WTC11 (cell line): ENCODE measurements around the gene UBE2J2. TPM values are rescaled to one million over a fixed set of nuclear protein-coding genes. Genes with fewer than 3 reads are reported as not detected.
"Not testable (repeated sequence)": the region's sequence is repeated elsewhere in the genome, so short reads cannot be mapped to it uniquely, and the experiment has no call there.

ENCODE experiments used
- ATAC-seq: fragments of 200-7000 bp; cut with Tn5 transposase; 2 replicates; pipeline ENCODE4 v1.10.0; 2021; ENCODE audit warnings: mild to moderate bottlenecking, moderate library complexity
- CTCF ChIA-PET: fragments of 300-600 bp; sonication (Branson Sonifier 250); formaldehyde crosslinking; loops from one replicate; lab custom pipeline; 2021; ENCODE audit warnings: antibody characterized with exemption; lab: Charles Lee
- POLR2A ChIA-PET: fragments of 350-600 bp; sonication (Branson Sonifier 250); formaldehyde crosslinking; loops from one replicate; lab custom pipeline; 2021; ENCODE audit warnings: antibody characterized with exemption; lab: Charles Lee
- DNase-seq: peaks from one replicate; pipeline ENCODE4 v3.0.0; 2021; ENCODE audit warnings: low spot score
- H3K27ac Mint-ChIP-seq: 2 replicates; pipeline ENCODE4 v1.8.0; 2021; ENCODE audit warnings: mixed read lengths
- H3K27me3 Mint-ChIP-seq: 2 replicates; pipeline ENCODE4 v1.8.0; 2021; ENCODE audit warnings: low read depth, mild to moderate bottlenecking, moderate library complexity, mixed read lengths
- H3K36me3 Mint-ChIP-seq: 2 replicates; pipeline ENCODE4 v1.8.0; 2021; ENCODE audit warnings: mixed read lengths
- H3K4me1 Mint-ChIP-seq: 2 replicates; pipeline ENCODE4 v1.8.0; 2022; ENCODE audit warnings: mixed read lengths
- H3K4me3 Mint-ChIP-seq: 2 replicates; pipeline ENCODE4 v1.8.0; 2021; ENCODE audit warnings: mild to moderate bottlenecking, moderate library complexity, mixed read lengths
- H3K9me3 Mint-ChIP-seq: 2 replicates; pipeline ENCODE4 v1.8.0; 2021; ENCODE audit warnings: mixed read lengths
- CREB1 ChIP-seq: sonication (generic); formaldehyde crosslinking; IDR thresholded peaks from 2 replicates; pipeline ENCODE4 v1.8.0; 2023; ENCODE audit warnings: mild to moderate bottlenecking, missing genetic modification reagents
- GABPB1 ChIP-seq: sonication (generic); formaldehyde crosslinking; IDR thresholded peaks from 2 replicates; pipeline ENCODE4 v1.8.1; 2023; ENCODE audit warnings: mild to moderate bottlenecking, missing genetic modification reagents
- NR1H2 ChIP-seq: sonication (generic); formaldehyde crosslinking; IDR thresholded peaks from 2 replicates; pipeline ENCODE4 v1.9.0; 2021; ENCODE audit warnings: mild to moderate bottlenecking, moderate library complexity, missing genetic modification reagents
- SMAD3 ChIP-seq: sonication (generic); formaldehyde crosslinking; IDR thresholded peaks from 2 replicates; pipeline ENCODE4 v1.8.0; 2022; ENCODE audit warnings: missing genetic modification reagents, mild to moderate bottlenecking, borderline replicate concordance
- SOX15 ChIP-seq: fragments of 250-450 bp; sonication (Bioruptor Pico); IDR thresholded peaks from 2 replicates; pipeline ENCODE4 v1.9.0; 2021; ENCODE audit warnings: mild to moderate bottlenecking
- SP1 ChIP-seq: sonication (generic); formaldehyde crosslinking; conservative IDR thresholded peaks from 2 replicates; pipeline ENCODE4 v1.8.1; 2022; ENCODE audit warnings: missing genetic modification reagents
- ZNF423 ChIP-seq: fragments of 250-450 bp; sonication (Bioruptor Pico); IDR thresholded peaks from 2 replicates; pipeline ENCODE4 v2.1.2; 2022; ENCODE audit warnings: mild to moderate bottlenecking, moderate library complexity
- ZNF671 ChIP-seq: fragments of 250-450 bp; sonication (Bioruptor Pico); IDR thresholded peaks from 2 replicates; pipeline ENCODE4 v1.8.0; 2021; ENCODE audit warnings: mild to moderate bottlenecking
- total RNA-seq: library from RNA; stranded (reverse); gene quantifications from 3 replicates; pipeline ENCODE4 v1.2.3, GENCODE V29; 2021
- TF ChIP-seq, protein P1 (sequence below): sonication (generic); formaldehyde crosslinking; IDR thresholded peaks from 2 replicates; pipeline ENCODE4 v1.8.1; 2023; ENCODE audit warnings: mild to moderate bottlenecking, missing genetic modification reagents
- TF ChIP-seq, protein P2 (sequence below): sonication (generic); formaldehyde crosslinking; IDR thresholded peaks from 2 replicates; pipeline ENCODE4 v1.8.0; 2022; ENCODE audit warnings: mild to moderate bottlenecking, missing genetic modification reagents
- TF ChIP-seq, protein P3 (sequence below): fragments of 250-450 bp; sonication (Bioruptor Pico); conservative IDR thresholded peaks from 2 replicates; pipeline ENCODE4 v1.9.0; 2021; ENCODE audit warnings: mild to moderate bottlenecking
- TF ChIP-seq, protein P4 (sequence below): sonication (generic); formaldehyde crosslinking; IDR thresholded peaks from 2 replicates; pipeline ENCODE4 v1.8.0; 2022; ENCODE audit warnings: mild to moderate bottlenecking, missing genetic modification reagents
- TF ChIP-seq, protein P5 (sequence below): fragments of 250-450 bp; sonication (Bioruptor Pico); IDR thresholded peaks from 2 replicates; pipeline ENCODE4 v1.9.0; 2021; ENCODE audit warnings: mild to moderate bottlenecking
- TF ChIP-seq, protein P6 (sequence below): sonication (generic); formaldehyde crosslinking; IDR thresholded peaks from 2 replicates; pipeline ENCODE4 v1.8.1; 2022; ENCODE audit warnings: low read depth, mild to moderate bottlenecking, moderate library complexity, missing genetic modification reagents, borderline replicate concordance
- TF ChIP-seq, protein P7 (sequence below): fragments of 250-450 bp; sonication (Bioruptor Pico); IDR thresholded peaks from 2 replicates; pipeline ENCODE4 v1.9.0; 2021; ENCODE audit warnings: mild to moderate bottlenecking, borderline replicate concordance
- TF ChIP-seq, protein P8 (sequence below): sonication (generic); formaldehyde crosslinking; IDR thresholded peaks from 2 replicates; pipeline ENCODE4 v1.8.1; 2022; ENCODE audit warnings: mild to moderate bottlenecking, missing genetic modification reagents, moderate library complexity, borderline replicate concordance

The UBE2J2 gene
- total RNA-seq, 1 experiment from 2014 or later = 72.2 TPM

DNA sequence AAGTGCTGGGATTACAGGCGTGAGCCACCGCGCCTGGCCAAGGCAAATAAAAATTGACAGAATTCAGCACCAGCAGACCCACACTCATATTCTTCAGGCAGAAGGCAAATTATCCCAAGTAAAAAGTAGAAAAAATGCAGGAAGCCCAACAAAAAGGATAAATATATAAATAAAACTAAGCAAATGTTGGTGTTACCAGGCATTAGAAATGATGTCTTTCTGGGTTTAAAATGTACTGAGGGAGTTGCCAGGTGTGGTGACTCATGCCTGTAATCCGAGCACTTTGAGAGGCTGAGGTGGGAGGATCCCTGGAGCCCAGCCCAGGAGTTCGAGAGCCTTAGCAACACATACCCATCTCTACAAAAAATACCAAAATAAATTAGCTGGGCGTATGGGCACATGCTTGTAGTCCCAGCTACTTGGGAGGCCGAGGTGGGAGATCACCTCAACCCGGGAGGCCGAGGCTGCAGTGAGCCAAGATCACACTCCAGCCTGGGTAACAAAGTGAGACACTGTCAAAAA lies 44.5 kb upstream of the UBE2J2 start (continued):
- TF ChIP-seq, protein P1, sequence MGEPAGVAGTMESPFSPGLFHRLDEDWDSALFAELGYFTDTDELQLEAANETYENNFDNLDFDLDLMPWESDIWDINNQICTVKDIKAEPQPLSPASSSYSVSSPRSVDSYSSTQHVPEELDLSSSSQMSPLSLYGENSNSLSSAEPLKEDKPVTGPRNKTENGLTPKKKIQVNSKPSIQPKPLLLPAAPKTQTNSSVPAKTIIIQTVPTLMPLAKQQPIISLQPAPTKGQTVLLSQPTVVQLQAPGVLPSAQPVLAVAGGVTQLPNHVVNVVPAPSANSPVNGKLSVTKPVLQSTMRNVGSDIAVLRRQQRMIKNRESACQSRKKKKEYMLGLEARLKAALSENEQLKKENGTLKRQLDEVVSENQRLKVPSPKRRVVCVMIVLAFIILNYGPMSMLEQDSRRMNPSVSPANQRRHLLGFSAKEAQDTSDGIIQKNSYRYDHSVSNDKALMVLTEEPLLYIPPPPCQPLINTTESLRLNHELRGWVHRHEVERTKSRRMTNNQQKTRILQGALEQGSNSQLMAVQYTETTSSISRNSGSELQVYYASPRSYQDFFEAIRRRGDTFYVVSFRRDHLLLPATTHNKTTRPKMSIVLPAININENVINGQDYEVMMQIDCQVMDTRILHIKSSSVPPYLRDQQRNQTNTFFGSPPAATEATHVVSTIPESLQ (CRISPR knock-in tag) = no peak
- TF ChIP-seq NR1H2 (CRISPR knock-in tag) (no peak), CREB1 (CRISPR knock-in tag) (no peak)
- TF ChIP-seq, protein P2, sequence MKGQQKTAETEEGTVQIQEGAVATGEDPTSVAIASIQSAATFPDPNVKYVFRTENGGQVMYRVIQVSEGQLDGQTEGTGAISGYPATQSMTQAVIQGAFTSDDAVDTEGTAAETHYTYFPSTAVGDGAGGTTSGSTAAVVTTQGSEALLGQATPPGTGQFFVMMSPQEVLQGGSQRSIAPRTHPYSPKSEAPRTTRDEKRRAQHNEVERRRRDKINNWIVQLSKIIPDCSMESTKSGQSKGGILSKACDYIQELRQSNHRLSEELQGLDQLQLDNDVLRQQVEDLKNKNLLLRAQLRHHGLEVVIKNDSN = no peak

DNA sequence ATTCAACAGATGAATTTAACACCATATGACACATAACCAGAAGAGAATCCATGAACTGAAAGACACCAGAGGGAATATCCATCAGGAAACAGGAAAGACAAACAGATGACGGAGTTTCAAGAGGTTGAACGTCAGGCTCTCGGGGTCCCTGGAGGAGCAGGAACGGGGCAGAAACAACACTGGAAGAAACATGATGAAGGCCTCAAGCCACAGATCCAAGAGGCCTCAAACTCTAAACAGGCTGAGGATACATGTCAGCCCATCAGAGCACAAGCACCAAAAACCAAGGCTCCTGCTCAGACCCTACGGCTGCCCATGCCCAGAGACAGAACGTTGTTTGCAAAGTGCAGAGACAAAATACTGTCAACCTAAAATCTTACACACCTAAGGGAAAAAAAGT lies 43.8 kb upstream of the UBE2J2 start:
- no peak overlapping the region for H3K4me3 Mint-ChIP-seq
- H3K4me1 Mint-ChIP-seq = peaks cover 18% of the 10 kb centered on the region
- H3K27ac Mint-ChIP-seq = peak overlapping the region; percentile 65
- H3K36me3 Mint-ChIP-seq = peaks cover 24% of the 10 kb centered on the region
- H3K9me3 Mint-ChIP-seq = no peaks in the 10 kb centered on the region
- DNase-seq (no peak), ATAC-seq (no peak)
- CTCF ChIA-PET = interaction anchor here (3.0 kb wide), 1 partner anchor 17 kb away, joined by 10 read pairs; no protein-coding TSS in a partner anchor
- no peaks in the 10 kb centered on the region for H3K27me3 Mint-ChIP-seq
- POLR2A ChIA-PET = no interaction called here
- TF ChIP-seq ZNF671 (no peak), ZNF423 (CRISPR knock-in tag) (no peak), CREB1 (CRISPR knock-in tag) (no peak), SP1 (CRISPR knock-in tag) (no peak), SOX15 (CRISPR knock-in tag) (no peak), GABPB1 (CRISPR knock-in tag) (no peak), SMAD3 (CRISPR knock-in tag) (no peak)
- TF ChIP-seq, protein P2 = no peak
- TF ChIP-seq, protein P3, sequence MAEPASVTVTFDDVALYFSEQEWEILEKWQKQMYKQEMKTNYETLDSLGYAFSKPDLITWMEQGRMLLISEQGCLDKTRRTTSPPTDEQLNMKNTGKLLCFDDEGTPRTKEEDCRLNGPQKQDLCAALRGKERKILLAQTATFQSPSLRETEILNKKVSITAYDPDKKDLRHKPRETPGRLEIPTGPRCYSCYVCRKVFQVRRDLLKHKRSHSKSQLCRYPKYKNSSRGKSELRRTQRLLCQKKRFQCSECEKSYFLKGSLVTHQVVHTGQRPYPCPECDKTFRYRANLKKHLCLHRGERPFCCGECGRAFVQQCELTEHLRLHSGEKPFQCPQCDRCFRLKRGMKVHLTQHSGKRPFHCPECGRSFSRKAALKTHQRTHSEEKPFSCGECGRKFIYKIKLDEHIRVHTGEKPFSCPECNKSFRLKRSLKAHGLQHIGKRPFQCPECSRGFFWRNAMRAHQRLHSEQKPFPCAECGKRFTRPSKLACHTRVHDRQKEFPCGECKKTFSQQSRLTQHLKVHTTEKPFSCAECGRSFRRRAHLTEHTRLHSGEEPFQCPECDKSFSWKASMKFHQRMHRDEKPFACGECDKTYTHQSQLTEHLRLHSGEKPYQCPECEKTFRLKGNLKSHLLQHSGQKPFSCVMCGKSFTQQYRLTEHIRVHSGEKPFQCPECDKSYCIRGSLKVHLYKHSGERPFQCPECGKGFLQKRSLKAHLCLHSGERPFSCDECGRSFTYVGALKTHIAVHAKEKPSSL (CRISPR knock-in tag) = no peak
- TF ChIP-seq, protein P4, sequence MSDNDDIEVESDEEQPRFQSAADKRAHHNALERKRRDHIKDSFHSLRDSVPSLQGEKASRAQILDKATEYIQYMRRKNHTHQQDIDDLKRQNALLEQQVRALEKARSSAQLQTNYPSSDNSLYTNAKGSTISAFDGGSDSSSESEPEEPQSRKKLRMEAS = no peak
- TF ChIP-seq, protein P5, sequence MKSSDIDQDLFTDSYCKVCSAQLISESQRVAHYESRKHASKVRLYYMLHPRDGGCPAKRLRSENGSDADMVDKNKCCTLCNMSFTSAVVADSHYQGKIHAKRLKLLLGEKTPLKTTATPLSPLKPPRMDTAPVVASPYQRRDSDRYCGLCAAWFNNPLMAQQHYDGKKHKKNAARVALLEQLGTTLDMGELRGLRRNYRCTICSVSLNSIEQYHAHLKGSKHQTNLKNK = no peak
- TF ChIP-seq, protein P6, sequence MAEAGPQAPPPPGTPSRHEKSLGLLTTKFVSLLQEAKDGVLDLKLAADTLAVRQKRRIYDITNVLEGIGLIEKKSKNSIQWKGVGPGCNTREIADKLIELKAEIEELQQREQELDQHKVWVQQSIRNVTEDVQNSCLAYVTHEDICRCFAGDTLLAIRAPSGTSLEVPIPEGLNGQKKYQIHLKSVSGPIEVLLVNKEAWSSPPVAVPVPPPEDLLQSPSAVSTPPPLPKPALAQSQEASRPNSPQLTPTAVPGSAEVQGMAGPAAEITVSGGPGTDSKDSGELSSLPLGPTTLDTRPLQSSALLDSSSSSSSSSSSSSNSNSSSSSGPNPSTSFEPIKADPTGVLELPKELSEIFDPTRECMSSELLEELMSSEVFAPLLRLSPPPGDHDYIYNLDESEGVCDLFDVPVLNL (CRISPR knock-in tag) = no peak
- TF ChIP-seq, protein P7, sequence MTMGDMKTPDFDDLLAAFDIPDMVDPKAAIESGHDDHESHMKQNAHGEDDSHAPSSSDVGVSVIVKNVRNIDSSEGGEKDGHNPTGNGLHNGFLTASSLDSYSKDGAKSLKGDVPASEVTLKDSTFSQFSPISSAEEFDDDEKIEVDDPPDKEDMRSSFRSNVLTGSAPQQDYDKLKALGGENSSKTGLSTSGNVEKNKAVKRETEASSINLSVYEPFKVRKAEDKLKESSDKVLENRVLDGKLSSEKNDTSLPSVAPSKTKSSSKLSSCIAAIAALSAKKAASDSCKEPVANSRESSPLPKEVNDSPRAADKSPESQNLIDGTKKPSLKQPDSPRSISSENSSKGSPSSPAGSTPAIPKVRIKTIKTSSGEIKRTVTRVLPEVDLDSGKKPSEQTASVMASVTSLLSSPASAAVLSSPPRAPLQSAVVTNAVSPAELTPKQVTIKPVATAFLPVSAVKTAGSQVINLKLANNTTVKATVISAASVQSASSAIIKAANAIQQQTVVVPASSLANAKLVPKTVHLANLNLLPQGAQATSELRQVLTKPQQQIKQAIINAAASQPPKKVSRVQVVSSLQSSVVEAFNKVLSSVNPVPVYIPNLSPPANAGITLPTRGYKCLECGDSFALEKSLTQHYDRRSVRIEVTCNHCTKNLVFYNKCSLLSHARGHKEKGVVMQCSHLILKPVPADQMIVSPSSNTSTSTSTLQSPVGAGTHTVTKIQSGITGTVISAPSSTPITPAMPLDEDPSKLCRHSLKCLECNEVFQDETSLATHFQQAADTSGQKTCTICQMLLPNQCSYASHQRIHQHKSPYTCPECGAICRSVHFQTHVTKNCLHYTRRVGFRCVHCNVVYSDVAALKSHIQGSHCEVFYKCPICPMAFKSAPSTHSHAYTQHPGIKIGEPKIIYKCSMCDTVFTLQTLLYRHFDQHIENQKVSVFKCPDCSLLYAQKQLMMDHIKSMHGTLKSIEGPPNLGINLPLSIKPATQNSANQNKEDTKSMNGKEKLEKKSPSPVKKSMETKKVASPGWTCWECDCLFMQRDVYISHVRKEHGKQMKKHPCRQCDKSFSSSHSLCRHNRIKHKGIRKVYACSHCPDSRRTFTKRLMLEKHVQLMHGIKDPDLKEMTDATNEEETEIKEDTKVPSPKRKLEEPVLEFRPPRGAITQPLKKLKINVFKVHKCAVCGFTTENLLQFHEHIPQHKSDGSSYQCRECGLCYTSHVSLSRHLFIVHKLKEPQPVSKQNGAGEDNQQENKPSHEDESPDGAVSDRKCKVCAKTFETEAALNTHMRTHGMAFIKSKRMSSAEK = no peak
- TF ChIP-seq, protein P8, sequence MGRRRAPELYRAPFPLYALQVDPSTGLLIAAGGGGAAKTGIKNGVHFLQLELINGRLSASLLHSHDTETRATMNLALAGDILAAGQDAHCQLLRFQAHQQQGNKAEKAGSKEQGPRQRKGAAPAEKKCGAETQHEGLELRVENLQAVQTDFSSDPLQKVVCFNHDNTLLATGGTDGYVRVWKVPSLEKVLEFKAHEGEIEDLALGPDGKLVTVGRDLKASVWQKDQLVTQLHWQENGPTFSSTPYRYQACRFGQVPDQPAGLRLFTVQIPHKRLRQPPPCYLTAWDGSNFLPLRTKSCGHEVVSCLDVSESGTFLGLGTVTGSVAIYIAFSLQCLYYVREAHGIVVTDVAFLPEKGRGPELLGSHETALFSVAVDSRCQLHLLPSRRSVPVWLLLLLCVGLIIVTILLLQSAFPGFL (CRISPR knock-in tag) = no peak

DNA sequence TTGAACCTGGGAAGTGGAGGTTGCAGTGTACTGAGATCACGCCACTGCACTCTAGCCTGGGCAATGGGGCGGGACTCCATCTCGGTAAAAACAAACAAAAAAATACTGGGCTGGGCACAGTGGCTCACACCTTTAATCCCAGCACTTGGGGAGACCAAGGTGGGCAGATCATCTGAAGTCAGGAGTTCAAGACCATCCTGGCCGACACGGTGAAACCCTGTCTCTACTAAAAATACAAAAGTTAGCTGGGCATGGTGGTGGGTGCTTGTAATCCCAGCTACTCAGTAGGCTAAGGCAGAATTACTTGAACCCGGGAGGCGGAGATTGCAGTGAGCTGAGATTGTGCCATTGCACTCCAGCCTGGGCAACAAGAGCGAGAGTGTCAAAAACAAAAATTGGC lies 42.5 kb upstream of the UBE2J2 start:
- DNase-seq, H3K27me3 Mint-ChIP-seq, ATAC-seq, H3K4me3 Mint-ChIP-seq, H3K9me3 Mint-ChIP-seq: not testable (repeated sequence)
- Mint-ChIP-seq H3K4me1 (peaks cover 15% of the 10 kb centered on the region), H3K36me3 (peaks cover 24% of the 10 kb centered on the region), H3K27ac (peak overlapping the region; percentile 91)
- ChIA-PET CTCF (interaction anchor here (1.0 to 3.0 kb wide), 5 partner anchors 11 to 36 kb away, joined by 5 to 10 read pairs (median 5); no protein-coding TSS in a partner anchor), POLR2A (interaction anchor here (1.1 to 1.3 kb wide), 2 partner anchors 12 to 16 kb away, joined by 5 to 7 read pairs; no protein-coding TSS in a partner anchor)
